Skeletal muscle tissue (tissue), 4 donors: ENCODE results near the gene ITGB1BP1. TPM values are rescaled to one million over a fixed set of nuclear protein-coding genes. Genes with fewer than 3 reads are reported as not detected.

Source experiments
- H3K27ac ChIP-seq: one replicate; pipeline ENCODE4 v1.7.0; 2013; ENCODE audit warnings: mild to moderate bottlenecking, low read depth, low read length, inconsistent platforms
- H3K27me3 ChIP-seq, 3 donors: one replicate each; pipeline ENCODE4 v1.7.0; 2013; ENCODE audit warnings: low read length in 3 of 3; ENCODE audit not compliant: control insufficient read depth in 3 of 3, insufficient read depth in 3 of 3
- H3K36me3 ChIP-seq, 3 donors: one replicate each; pipeline ENCODE4 v1.7.0; 2013; ENCODE audit warnings: low read length in 3 of 3; ENCODE audit not compliant: control insufficient read depth in 3 of 3, insufficient read depth in 3 of 3
- H3K4me1 ChIP-seq, 3 donors: one replicate each; pipeline ENCODE4 v1.7.0; 2013; ENCODE audit warnings: low read length in 3 of 3, mild to moderate bottlenecking in 3 of 3; ENCODE audit not compliant: control insufficient read depth in 3 of 3, insufficient read depth in 3 of 3
- H3K4me3 ChIP-seq, 3 donors: one replicate each; pipeline ENCODE4 v1.7.0; 2013; ENCODE audit warnings: low read length in 3 of 3
- H3K9ac ChIP-seq, 3 donors: one replicate each; pipeline ENCODE4 v1.7.0; 2013; ENCODE audit warnings: low read length in 3 of 3, mild to moderate bottlenecking in 3 of 3, moderate library complexity in 2 of 3, low read depth in 1 of 3
- H3K9me3 ChIP-seq, 3 donors: one replicate each; pipeline ENCODE4 v1.7.0; 2013; ENCODE audit warnings: low read length in 3 of 3; ENCODE audit not compliant: control insufficient read depth in 3 of 3
- total RNA-seq: library from RNA; depleted of rRNA; stranded (reverse); fragments of >200 nt; gene quantifications from one replicate; pipeline ENCODE4 v1.2.3, GENCODE V29; 2014
- donor health status: Osteomylitis.

ITGB1BP1 gene
- total RNA-seq, 1 donor from 2014 or later = 37.1 TPM

DNA sequence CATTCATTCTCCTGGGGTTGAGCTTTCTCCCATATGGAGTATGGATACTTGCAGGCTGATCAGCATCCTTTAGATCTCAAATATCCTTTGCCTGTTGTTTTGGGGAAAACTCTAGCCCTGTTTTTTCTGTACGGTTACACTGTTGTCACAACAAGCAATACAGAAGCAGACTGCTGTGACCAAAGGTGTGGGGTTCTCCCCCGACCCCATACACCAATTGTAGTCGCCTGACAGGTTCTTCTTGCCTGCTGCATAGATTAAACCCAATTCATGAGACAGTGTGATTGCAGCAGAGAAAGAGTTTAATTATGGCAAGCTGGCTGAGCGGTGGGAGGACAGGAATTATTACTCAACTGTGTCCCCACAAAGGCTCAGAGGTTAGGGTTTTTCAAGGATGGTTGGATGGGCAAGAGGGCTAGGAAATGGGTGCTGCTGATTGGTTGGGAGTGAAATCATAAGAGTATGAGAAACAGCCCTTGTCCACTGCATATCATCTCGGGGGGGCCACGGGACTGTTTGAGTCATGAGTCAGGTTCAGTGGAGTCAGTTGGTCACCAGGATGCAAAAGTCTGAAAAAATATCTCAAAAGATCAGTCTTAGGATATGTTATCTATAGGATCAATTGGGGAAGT is 40.6 kb downstream of the ITGB1BP1 start:
- no peaks in the 10 kb centered on the region for H3K9me3 ChIP-seq
- peaks cover 20 to 26% (median 22%) of the 10 kb centered on the region in 3 donors for H3K4me1 ChIP-seq
- no peak overlapping the region for H3K27ac ChIP-seq
- H3K36me3 ChIP-seq = peaks cover 0 to 15% (median 9%) of the 10 kb centered on the region in 3 donors
- no peaks in the 10 kb centered on the region for H3K27me3 ChIP-seq
- no peak overlapping the region for H3K9ac ChIP-seq
- H3K4me3 ChIP-seq = no peak overlapping the region

DNA sequence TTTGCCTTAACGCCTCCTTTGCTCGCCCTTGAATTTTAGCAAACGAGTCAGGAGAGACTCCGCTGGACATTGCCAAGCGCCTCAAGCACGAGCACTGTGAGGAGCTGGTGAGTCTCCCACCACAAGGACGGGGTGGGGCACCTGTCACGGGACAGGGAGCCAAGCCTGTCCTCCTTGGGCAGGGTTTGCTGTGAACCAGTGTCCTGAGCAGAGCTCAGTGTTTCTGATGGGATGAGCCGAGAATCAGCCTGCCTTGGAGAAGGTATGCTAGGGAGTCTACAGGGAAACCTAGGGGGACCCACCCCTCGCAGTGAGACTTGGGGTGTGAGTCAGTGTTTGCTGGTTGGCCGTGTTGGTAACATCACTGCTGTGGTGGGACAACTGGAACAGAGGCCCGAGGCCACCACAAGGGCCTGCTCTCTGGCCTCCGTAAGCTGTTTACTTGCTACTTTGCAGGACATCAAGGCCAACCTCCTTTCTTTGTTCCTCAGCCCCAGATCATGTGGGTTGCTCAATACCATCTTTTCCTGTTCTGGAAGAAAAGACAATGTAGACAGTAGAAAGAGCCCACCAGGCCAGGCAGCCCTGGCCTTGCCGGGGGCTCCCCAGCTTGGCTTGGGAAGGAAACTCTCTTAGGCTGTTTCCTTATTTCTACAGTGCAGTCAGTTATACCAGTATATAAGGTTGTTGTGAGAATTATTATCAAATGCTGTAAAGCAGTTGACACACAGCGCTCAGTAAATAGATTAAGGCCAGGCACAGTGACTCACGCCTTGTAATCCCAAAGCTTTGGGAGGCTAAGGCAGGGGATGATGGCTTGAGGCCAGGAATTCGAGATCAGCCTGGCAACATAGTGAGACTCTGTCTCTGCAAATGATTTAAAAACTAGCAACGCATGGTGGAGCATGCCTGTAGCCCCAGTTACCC is 42.4 kb downstream of the ITGB1BP1 start:
- no peaks in the 10 kb centered on the region for H3K27me3 ChIP-seq
- peaks cover 0 to 15% (median 9%) of the 10 kb centered on the region in 3 donors for H3K36me3 ChIP-seq
- no peak overlapping the region for H3K4me3 ChIP-seq
- H3K9me3 ChIP-seq = no peaks in the 10 kb centered on the region
- peaks cover 21 to 26% (median 23%) of the 10 kb centered on the region in 3 donors for H3K4me1 ChIP-seq
- H3K27ac ChIP-seq = peak overlapping the region; percentile 56
- no peak overlapping the region for H3K9ac ChIP-seq

DNA sequence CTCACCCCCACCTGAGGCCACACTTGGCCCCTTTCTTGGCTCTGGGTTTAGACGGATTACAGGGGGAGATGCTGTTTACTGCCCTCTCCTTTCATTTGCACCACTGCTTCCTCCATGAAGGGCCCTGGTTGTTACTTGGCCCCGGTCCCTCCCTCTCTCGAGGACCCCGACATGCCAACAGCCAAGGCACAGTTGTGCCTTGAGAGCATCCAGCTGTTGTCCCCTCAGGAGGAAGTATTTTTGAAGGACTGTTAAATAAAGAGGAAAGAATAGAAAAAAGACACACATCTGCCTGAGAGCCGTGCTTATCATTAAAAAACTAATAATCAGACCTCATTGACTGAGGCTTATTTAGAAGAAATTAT is 44.0 kb downstream of the ITGB1BP1 start:
- Histone ChIP-seq H3K27me3 (no peaks in the 10 kb centered on the region), H3K36me3 (peaks cover 0 to 16% (median 9%) of the 10 kb centered on the region in 3 donors), H3K4me3 (no peak overlapping the region), H3K4me1 (peaks cover 21 to 26% (median 23%) of the 10 kb centered on the region in 3 donors), H3K9ac (no peak overlapping the region), H3K27ac (no peak overlapping the region), H3K9me3 (no peaks in the 10 kb centered on the region)

DNA sequence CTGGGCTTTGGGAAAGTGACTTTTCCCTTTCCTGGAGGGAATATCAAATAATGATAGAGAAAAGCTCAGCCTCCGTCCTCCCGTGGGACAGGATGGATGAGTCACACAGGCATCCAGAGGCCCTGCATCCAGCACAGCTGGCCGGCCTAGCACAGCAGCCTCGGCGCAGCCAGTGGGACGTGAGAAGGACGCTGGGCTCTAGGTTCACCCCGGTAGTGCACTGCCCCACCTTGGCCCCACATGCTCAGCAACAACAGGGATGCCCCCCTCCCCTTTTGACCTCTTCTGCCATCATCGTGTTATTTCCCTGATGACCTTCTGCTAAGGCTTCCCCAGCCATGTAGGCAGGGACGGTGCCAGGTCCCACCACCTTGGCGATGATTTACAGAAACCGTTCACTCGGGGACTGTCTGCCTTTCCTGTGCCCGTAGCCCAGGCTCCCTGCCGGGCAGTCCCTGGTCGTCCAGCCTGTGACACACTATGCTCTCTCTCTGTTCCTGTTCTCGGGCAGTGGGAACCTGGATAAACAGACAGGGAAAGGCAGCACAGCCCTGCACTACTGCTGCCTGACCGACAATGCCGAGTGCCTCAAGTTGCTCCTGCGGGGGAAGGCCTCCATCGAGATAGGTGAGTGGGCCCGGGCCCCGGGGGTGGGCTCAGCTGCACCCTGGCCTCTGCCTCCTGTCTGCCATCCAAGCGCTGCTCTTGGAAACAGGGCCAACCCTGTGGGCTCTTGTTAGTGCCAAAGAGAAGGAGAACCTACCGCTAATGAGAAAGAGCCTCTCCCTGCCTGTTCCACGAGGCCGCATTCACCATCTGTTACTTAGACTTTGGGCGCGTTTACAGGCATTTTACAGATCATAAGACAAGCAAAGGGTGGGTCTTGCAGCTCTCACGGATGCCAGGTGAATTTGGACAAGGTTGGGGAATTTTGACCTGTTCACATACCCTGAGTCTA is 44.6 kb downstream of the ITGB1BP1 start:
- Histone ChIP-seq H3K9ac (peak overlapping the region in 2 of 3 donors; percentile 14 to 40), H3K27ac (peak overlapping the region; percentile 68), H3K27me3 (no peaks in the 10 kb centered on the region), H3K4me1 (peaks cover 21 to 26% (median 23%) of the 10 kb centered on the region in 3 donors), H3K4me3 (peak overlapping the region in 1 of 3 donors; percentile 22), H3K9me3 (no peaks in the 10 kb centered on the region), H3K36me3 (peaks cover 4 to 14% (median 11%) of the 10 kb centered on the region in 3 donors)

DNA sequence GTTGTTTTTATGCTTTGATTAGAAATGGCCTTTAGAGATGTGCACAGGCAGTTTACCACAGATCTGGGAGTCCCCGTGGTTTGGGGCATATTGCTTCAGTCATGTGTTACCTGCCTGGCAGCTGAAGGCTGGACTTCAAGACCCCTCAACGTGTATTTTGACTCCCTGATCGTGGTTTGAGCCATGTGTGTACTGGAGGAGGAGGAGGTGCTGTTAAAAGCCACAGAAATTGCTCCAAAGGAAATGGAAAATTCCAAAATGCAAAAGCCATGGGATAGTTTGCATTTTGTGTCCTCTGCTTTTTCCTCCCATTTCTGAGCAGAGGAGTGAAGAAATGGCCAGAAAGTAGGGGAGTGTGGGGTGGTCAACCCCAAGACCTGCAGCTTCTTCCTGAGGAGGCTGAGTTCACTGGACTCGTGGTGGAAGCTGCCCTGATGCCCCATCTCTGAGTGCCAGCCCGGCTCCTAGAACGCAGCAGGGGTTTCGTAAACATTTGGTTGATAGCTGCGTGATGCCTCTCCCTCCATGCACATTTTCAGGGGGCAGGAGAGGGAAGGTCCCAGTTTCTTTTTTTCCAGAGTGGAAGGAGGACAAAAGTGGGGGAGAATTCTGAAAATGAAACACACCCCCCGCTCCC is 45.7 kb downstream of the ITGB1BP1 start:
- Histone ChIP-seq H3K4me1 (peaks cover 21 to 26% (median 23%) of the 10 kb centered on the region in 3 donors), H3K4me3 (no peak overlapping the region), H3K36me3 (peaks cover 12 to 23% (median 14%) of the 10 kb centered on the region in 3 donors), H3K27me3 (no peaks in the 10 kb centered on the region), H3K27ac (peak overlapping the region; percentile 68), H3K9me3 (no peaks in the 10 kb centered on the region), H3K9ac (no peak overlapping the region)

DNA sequence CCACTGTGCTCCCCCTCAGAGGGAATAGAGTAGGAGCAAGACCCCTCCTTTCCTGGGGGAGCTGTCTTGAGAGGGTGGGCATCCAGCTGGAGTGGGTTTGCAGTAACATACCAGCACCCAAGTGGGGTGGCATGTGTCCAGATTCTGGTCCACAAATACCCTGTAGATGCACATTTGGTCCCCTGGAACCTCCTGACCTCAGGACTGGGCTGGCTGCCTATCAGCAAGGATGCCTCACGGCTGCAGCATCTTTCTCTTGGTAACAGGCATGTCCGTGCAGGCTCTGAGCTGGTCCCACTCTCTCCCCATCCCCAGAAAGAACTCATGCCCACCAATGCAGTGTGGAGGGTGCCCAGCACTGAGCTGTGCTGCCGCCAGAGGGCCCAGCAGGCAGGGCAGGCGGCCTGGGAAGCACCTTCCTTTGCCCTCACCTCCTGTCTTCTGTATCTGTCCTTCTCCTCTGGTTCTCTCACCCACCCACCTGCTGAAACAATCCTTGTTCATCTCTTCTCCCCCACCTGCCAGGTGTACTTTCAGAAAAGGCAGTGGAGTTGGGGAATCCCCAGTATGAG is 47.4 kb downstream of the ITGB1BP1 start:
- Histone ChIP-seq H3K36me3 (peaks cover 12 to 28% (median 18%) of the 10 kb centered on the region in 3 donors), H3K9ac (no peak overlapping the region), H3K27me3 (no peaks in the 10 kb centered on the region), H3K4me1 (peaks cover 15 to 20% (median 19%) of the 10 kb centered on the region in 3 donors), H3K9me3 (no peaks in the 10 kb centered on the region), H3K4me3 (no peak overlapping the region), H3K27ac (no peak overlapping the region)

DNA sequence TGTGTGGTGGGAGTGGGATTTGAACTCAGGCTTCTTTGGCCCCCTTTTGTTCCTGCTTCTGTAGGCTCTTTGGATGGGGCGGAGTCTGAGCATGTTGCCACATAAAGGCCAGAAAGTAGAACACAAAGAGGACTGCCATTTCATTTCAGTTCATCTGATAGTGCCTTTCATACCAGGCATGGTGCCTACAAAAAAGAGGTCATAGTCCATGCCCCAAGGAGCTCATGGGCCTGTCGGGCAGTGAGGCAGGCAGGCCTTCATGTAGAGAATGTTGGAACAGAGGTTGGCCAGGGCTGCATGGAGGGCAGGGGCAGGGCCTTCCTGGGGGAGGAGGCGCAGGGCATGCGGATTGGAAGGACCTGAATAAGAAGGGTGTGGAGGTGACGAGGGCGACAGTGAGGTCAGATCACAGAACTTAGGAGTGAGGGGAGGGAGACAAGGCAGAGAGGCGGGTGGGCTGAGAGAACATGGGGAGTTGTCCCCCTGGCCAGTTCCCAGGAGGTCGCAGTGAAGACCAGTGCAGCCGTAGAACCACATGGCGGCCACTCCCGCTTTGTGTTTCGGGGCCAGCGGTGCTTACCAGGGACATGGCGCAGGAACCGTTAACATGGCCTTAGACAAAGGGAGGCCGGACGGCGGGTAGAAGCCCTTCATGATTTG is 49.1 kb downstream of the ITGB1BP1 start:
- Histone ChIP-seq H3K27ac (no peak overlapping the region), H3K9ac (no peak overlapping the region), H3K4me3 (no peak overlapping the region), H3K4me1 (peaks cover 11 to 15% (median 12%) of the 10 kb centered on the region in 3 donors), H3K9me3 (no peaks in the 10 kb centered on the region), H3K27me3 (no peaks in the 10 kb centered on the region), H3K36me3 (peaks cover 12 to 26% (median 23%) of the 10 kb centered on the region in 3 donors)

DNA sequence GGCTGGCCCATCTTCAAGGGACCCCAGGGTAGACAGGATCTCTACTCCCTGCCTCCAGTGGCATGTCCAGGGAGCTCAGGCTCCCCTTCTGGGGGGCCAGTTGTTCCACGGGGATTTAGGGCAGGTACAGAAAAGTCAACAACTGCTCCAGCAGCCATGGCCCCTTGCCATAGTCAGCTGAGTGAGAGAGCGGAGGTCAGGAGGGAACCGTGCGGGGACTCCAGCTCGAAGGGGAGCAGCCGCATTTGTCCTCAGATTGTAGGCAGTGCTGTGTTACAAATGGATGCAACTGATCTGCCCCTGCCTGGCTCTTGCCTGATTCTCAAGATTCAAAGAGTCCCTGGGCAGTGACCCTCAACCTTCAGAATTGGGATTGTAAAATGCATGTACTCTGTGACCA is 49.9 kb downstream of the ITGB1BP1 start:
- peaks cover 12 to 30% (median 18%) of the 10 kb centered on the region in 3 donors for H3K36me3 ChIP-seq
- H3K4me1 ChIP-seq = peaks cover 5 to 9% (median 7%) of the 10 kb centered on the region in 3 donors
- no peak overlapping the region for H3K9ac ChIP-seq
- no peaks in the 10 kb centered on the region for H3K9me3 ChIP-seq
- H3K4me3 ChIP-seq = no peak overlapping the region
- no peaks in the 10 kb centered on the region for H3K27me3 ChIP-seq
- no peak overlapping the region for H3K27ac ChIP-seq
